Natural killer cell (primary cell): ENCODE results near the gene REXO5. TPM values are rescaled to one million over a fixed set of nuclear protein-coding genes. Genes with fewer than 3 reads are reported as not detected.
A peak's percentile ranks its signal among the peaks of the same experiment; 100 is the strongest.

ENCODE experiments used
- ATAC-seq, 3 donors: fragments of 150-1000 bp in 2 of 3; fragments of 200-7000 bp in 1 of 3; cut with Tn5 transposase; 1 replicate in 1 of 3; 2 replicates in 2 of 3; pipeline ENCODE4 v1.10.0; 2021; ENCODE audit warnings: mild to moderate bottlenecking in 2 of 3, moderate library complexity in 2 of 3
- DNase-seq, 2 donors: peaks; one replicate each; pipeline versions ENCODE4 v3.0.0 to v3.0.0-alpha.2; 2013 to 2021; ENCODE audit warnings: mixed read lengths in 1 of 2
- H3K27ac ChIP-seq: one replicate; pipeline ENCODE4 v1.5.1; 2013; ENCODE audit warnings: mild to moderate bottlenecking, low read length
- H3K27me3 ChIP-seq: one replicate; pipeline ENCODE4 v1.6.1; 2013; ENCODE audit warnings: low read length; ENCODE audit not compliant: control insufficient read depth, insufficient read depth
- H3K36me3 ChIP-seq: one replicate; pipeline ENCODE4 v1.6.1; 2013; ENCODE audit warnings: low read length; ENCODE audit not compliant: control insufficient read depth, insufficient read depth
- H3K4me1 ChIP-seq: one replicate; pipeline ENCODE4 v1.6.1; 2013; ENCODE audit warnings: low read length; ENCODE audit not compliant: control insufficient read depth, insufficient read depth
- H3K4me3 ChIP-seq: one replicate; pipeline ENCODE4 v1.5.1; 2013; ENCODE audit warnings: low read length
- H3K9me3 ChIP-seq: one replicate; pipeline ENCODE4 v1.6.1; 2013; ENCODE audit warnings: low read length; ENCODE audit not compliant: control insufficient read depth, insufficient read depth
- H3K27ac Mint-ChIP-seq, 2 donors: one replicate each; pipeline ENCODE4 v1.8.0; 2022; ENCODE audit warnings: mild to moderate bottlenecking in 2 of 2, mixed read lengths in 2 of 2, moderate library complexity in 1 of 2
- H3K27me3 Mint-ChIP-seq, 2 donors: one replicate each; pipeline ENCODE4 v1.8.0; 2022; ENCODE audit warnings: low read depth in 2 of 2, mixed read lengths in 2 of 2
- H3K36me3 Mint-ChIP-seq: one replicate; pipeline ENCODE4 v1.8.0; 2022; ENCODE audit warnings: mixed read lengths
- H3K4me1 Mint-ChIP-seq, 2 donors: one replicate each; pipeline ENCODE4 v1.8.0; 2022; ENCODE audit warnings: mixed read lengths in 2 of 2
- H3K4me3 Mint-ChIP-seq: one replicate; pipeline ENCODE4 v1.8.0; 2022; ENCODE audit warnings: mild to moderate bottlenecking, moderate library complexity, mixed read lengths
- H3K9me3 Mint-ChIP-seq, 2 donors: one replicate each; pipeline ENCODE4 v1.8.0; 2022; ENCODE audit warnings: mixed read lengths in 2 of 2
- WGBS: methylation state at CpG from one replicate; pipeline ENCODE4 v1.1.7; 2013; ENCODE audit warnings: missing lambda C conversion rate; ENCODE audit not compliant: insufficient coverage; 5-methylcytosine and 5-hydroxymethylcytosine counted together
- intact Hi-C: fragments of 100-400 bp; cut with micrococcal nuclease; formaldehyde crosslinking; loops from one replicate; pipeline ENCODE4 v1.14.2; 2022
- total RNA-seq, 4 donors: library from RNA; stranded (reverse); fragments of 120-200 nt in 1 of 4; gene quantifications; one replicate each; pipeline versions ENCODE4 v1.2.3 to v1.2.4, GENCODE V29; 2013 to 2022
- TF ChIP-seq, protein P1 (sequence below): fragments of 200-600 bp; IDR thresholded peaks from one replicate; pipeline ENCODE4 v1.8.0; 2022; ENCODE audit warnings: antibody characterized with exemption

Gene REXO5
- total RNA-seq, 3 donors from 2014 or later (not counting 1 experiment from before 2014, with no cell fraction given), result 1.5 to 6.0 (median 1.7) TPM

DNA sequence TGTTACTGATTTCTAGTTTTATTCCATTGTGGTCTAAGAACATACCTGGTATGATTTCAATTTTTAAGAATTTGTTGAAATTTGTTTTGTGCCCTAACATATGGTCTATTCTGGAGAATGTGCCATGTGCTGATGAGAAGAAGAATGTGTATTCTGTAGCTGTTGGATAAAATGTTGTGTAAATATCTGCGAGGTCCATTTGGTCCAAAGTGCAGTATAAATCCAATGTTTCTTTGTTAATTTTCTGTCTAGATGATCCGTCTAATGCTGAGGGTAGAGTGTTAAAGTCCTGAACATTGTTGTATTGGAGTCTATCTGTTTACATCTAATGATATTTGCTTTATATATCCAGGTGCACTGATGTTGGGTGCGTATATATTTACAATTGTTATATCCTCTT is 32.6 kb upstream of the REXO5 start:
- H3K36me3 ChIP-seq, result no peaks in the 10 kb centered on the region
- Mint-ChIP-seq H3K9me3 (no peaks in the 10 kb centered on the region), H3K27me3 (no peaks in the 10 kb centered on the region), H3K4me3 (no peak overlapping the region), H3K36me3 (no peaks in the 10 kb centered on the region), H3K27ac (no peak overlapping the region), H3K4me1 (no peaks in the 10 kb centered on the region)
- WGBS, result 93% methylated on average over 2 of the region's 3 CpGs
- no peak overlapping the region for H3K27ac ChIP-seq
- no peaks in the 10 kb centered on the region for H3K4me1 ChIP-seq
- ATAC-seq (no peak), DNase-seq (no peak)
- TF ChIP-seq, protein P1, sequence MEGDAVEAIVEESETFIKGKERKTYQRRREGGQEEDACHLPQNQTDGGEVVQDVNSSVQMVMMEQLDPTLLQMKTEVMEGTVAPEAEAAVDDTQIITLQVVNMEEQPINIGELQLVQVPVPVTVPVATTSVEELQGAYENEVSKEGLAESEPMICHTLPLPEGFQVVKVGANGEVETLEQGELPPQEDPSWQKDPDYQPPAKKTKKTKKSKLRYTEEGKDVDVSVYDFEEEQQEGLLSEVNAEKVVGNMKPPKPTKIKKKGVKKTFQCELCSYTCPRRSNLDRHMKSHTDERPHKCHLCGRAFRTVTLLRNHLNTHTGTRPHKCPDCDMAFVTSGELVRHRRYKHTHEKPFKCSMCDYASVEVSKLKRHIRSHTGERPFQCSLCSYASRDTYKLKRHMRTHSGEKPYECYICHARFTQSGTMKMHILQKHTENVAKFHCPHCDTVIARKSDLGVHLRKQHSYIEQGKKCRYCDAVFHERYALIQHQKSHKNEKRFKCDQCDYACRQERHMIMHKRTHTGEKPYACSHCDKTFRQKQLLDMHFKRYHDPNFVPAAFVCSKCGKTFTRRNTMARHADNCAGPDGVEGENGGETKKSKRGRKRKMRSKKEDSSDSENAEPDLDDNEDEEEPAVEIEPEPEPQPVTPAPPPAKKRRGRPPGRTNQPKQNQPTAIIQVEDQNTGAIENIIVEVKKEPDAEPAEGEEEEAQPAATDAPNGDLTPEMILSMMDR, result no peak
- H3K27me3 ChIP-seq, result no peaks in the 10 kb centered on the region
- no peak overlapping the region for H3K4me3 ChIP-seq
- H3K9me3 ChIP-seq, result no peaks in the 10 kb centered on the region
- intact Hi-C loops, result no loop called here

DNA sequence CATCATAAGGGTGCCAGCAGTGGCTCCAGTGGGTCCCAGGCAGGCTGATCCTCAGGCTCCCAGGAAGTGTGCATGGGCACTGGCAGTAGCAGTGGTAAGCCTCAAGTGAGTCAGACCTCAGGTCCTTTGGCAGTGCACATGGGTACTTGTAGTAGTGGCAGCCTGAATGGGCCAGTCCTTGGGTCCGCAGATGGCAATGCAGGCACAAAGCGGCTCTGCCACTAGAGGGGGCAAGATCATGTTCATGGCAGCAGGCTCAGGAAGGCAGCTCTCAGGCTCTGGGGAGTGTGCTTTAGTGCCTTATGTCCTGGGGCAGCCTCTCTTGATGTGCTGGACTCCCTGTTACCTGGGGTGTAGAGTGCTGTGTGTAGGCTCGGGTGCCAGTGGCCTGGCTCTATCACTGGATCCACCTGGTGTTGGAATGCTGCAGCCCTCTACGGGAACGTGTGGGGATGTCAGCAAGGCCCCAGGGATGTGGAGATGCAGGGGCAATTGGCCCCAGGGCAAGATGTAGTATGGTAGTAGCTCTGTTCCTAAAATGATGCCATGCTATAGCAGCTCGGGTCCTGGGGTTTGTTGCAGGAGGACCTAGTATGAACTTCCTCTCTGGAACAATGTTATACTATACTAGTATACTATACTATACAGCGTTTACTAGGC is 31.5 kb upstream of the REXO5 start:
- Mint-ChIP-seq H3K9me3 (no peaks in the 10 kb centered on the region), H3K4me3 (no peak overlapping the region), H3K36me3 (no peaks in the 10 kb centered on the region), H3K27me3 (no peaks in the 10 kb centered on the region), H3K27ac (no peak overlapping the region), H3K4me1 (no peaks in the 10 kb centered on the region)
- intact Hi-C loops, result no loop called here
- TF ChIP-seq, protein P1, result peak; percentile 42
- H3K4me3 ChIP-seq, result no peak overlapping the region
- H3K36me3 ChIP-seq, result no peaks in the 10 kb centered on the region
- no peaks in the 10 kb centered on the region for H3K27me3 ChIP-seq
- no peaks in the 10 kb centered on the region for H3K9me3 ChIP-seq
- DNase-seq (peak; percentile 17 to 71), ATAC-seq (peak; percentile 44 to 65 (median 58))
- no peak overlapping the region for H3K27ac ChIP-seq
- WGBS, result 85% methylated on average over 5 of the region's 7 CpGs
- H3K4me1 ChIP-seq, result no peaks in the 10 kb centered on the region

DNA sequence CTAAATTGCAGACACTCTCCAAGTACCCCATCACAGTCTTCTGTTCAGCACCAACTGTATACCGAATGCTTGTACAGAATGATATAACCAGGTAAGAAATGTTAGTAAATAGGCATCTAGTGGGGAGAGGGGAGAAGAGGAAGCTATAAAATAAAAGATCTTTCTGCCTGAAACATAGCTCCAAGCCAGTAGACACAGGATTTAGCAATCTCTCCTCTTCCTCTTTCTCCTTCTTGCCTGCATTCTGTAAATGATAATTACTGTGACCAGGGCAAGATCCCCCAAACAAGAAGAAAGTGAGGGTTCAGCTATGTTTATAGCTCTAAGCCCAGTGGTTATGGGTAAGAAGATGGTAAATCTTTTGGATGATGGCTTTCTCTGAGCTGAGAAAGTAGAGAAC is 24.6 kb upstream of the REXO5 start:
- no peaks in the 10 kb centered on the region for H3K9me3 Mint-ChIP-seq
- no peak for DNase-seq
- no peak overlapping the region for H3K4me3 Mint-ChIP-seq
- TF ChIP-seq, protein P1, result no peak
- no peaks in the 10 kb centered on the region for H3K4me1 Mint-ChIP-seq
- intact Hi-C loops, result no loop called here
- no peak overlapping the region for H3K27ac Mint-ChIP-seq
- peaks cover 4% of the 10 kb centered on the region for H3K36me3 ChIP-seq
- no peak overlapping the region for H3K27ac ChIP-seq
- no CpG with 5 or more reads among the region's 1 CpG for WGBS
- no peaks in the 10 kb centered on the region for H3K27me3 ChIP-seq
- H3K9me3 ChIP-seq, result no peaks in the 10 kb centered on the region
- H3K36me3 Mint-ChIP-seq, result no peaks in the 10 kb centered on the region
- H3K4me3 ChIP-seq, result no peak overlapping the region
- ATAC-seq, result no peak
- no peaks in the 10 kb centered on the region for H3K4me1 ChIP-seq
- H3K27me3 Mint-ChIP-seq, result no peaks in the 10 kb centered on the region

DNA sequence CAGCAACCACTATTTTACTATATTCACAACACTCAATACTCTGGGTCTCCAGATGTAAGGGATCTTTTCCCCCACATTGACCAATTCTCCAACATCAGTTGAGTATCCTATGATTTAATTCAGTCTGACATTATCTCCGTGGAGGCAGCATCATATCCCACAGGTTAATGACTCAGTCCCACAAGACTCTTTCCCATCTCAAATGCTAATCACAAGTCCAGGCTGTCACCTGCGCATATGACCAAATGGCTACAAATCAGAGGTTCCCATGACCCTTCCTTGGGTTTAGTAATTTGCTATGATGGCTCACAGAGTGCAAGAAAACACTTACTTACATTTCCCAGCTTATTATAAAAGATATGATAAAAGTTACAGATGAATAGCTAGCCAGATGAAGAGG is 23.9 kb upstream of the REXO5 start:
- H3K4me3 Mint-ChIP-seq, result no peak overlapping the region
- DNase-seq, result no peak
- H3K27me3 ChIP-seq, result no peaks in the 10 kb centered on the region
- H3K36me3 Mint-ChIP-seq, result no peaks in the 10 kb centered on the region
- H3K4me1 Mint-ChIP-seq, result no peaks in the 10 kb centered on the region
- H3K27ac Mint-ChIP-seq, result no peak overlapping the region
- H3K27ac ChIP-seq, result no peak overlapping the region
- no peaks in the 10 kb centered on the region for H3K4me1 ChIP-seq
- WGBS, result 96% methylated on average over 2 of the region's 2 CpGs
- TF ChIP-seq, protein P1, result no peak
- H3K9me3 Mint-ChIP-seq, result no peaks in the 10 kb centered on the region
- no peaks in the 10 kb centered on the region for H3K9me3 ChIP-seq
- no peak for ATAC-seq
- peaks cover 4% of the 10 kb centered on the region for H3K36me3 ChIP-seq
- no peak overlapping the region for H3K4me3 ChIP-seq
- no peaks in the 10 kb centered on the region for H3K27me3 Mint-ChIP-seq
- intact Hi-C loops, result no loop called here
